HepG2 (cell line): ENCODE data around the gene DAZAP1. TPM values are rescaled to one million over a fixed set of nuclear protein-coding genes. Genes with fewer than 3 reads are reported as not detected.

ENCODE experiments used
- ARID3A ChIP-seq: IDR thresholded peaks from 2 replicates; pipeline ENCODE4 v1.6.1; 2012; ENCODE audit warnings: low read depth, low read length, improper control_type of control experiment
- ASH2L ChIP-seq: fragments of 300-600, 200-600 bp; sonication (generic); IDR thresholded peaks from 2 replicates; pipeline ENCODE4 v1.7.0; 2017; ENCODE audit warnings: low read depth, mild to moderate bottlenecking, moderate library complexity, mixed read lengths, low read length; ENCODE audit not compliant: insufficient read length
- CREBL2 ChIP-seq: sonication (generic); formaldehyde crosslinking; IDR thresholded peaks from 2 replicates; pipeline ENCODE4 v1.8.1; 2023; ENCODE audit warnings: missing genetic modification reagents, mild to moderate bottlenecking, borderline replicate concordance
- EHMT2 ChIP-seq: fragments of 200-600 bp; sonication (generic); IDR thresholded peaks from 2 replicates; pipeline ENCODE4 v1.7.0; 2017; ENCODE audit warnings: antibody characterized with exemption, low read depth, low read length, borderline replicate concordance
- ELF3 ChIP-seq: IDR thresholded peaks from 2 replicates; pipeline ENCODE4 v1.6.1; 2016; ENCODE audit warnings: missing genetic modification reagents, missing compliant biosample characterization
- EZH2 ChIP-seq: conservative IDR thresholded peaks from 2 replicates; pipeline ENCODE4 v1.6.1; 2012; ENCODE audit warnings: mild to moderate bottlenecking, low read depth, low read length, moderate library complexity
- PTBP1 ChIP-seq: fragments of 200-400 bp; formaldehyde crosslinking; IDR thresholded peaks from 2 replicates; pipeline ENCODE4 v1.6.1; 2018; ENCODE audit warnings: low read length, low read depth; ENCODE audit not compliant: poor library complexity, severe bottlenecking
- RORA ChIP-seq: sonication (generic); formaldehyde crosslinking; IDR thresholded peaks from 2 replicates; pipeline ENCODE4 v1.5.0; 2020; ENCODE audit warnings: mild to moderate bottlenecking, missing genetic modification reagents, moderate library complexity
- SRSF1 ChIP-seq: fragments of 200-400 bp; formaldehyde crosslinking; optimal IDR thresholded peaks from 2 replicates; pipeline ENCODE3; 2017; ENCODE audit warnings: mild to moderate bottlenecking, low read depth, low read length, moderate library complexity
- TBX3 ChIP-seq: fragments of 450-650 bp; IDR thresholded peaks from 2 replicates; pipeline ENCODE4 v1.6.1; 2017; ENCODE audit warnings: antibody characterized with exemption, mild to moderate bottlenecking, inconsistent platforms, borderline replicate concordance
- TEAD3 ChIP-seq: optimal IDR thresholded peaks from 2 replicates; pipeline ENCODE3; 2016; ENCODE audit warnings: borderline replicate concordance
- THAP7 ChIP-seq: sonication (generic); formaldehyde crosslinking; IDR thresholded peaks from 2 replicates; pipeline ENCODE4 v1.8.1; 2023; ENCODE audit warnings: mild to moderate bottlenecking, missing genetic modification reagents
- ZNF124 ChIP-seq: sonication (generic); formaldehyde crosslinking; IDR thresholded peaks from 2 replicates; pipeline ENCODE4 v1.4.0; 2020; ENCODE audit warnings: missing genetic modification reagents
- ZNF296 ChIP-seq: sonication (generic); formaldehyde crosslinking; conservative IDR thresholded peaks from 2 replicates; pipeline ENCODE4 v1.5.0; 2020; ENCODE audit warnings: mild to moderate bottlenecking, missing genetic modification reagents
- ZNF317 ChIP-seq: sonication (generic); formaldehyde crosslinking; IDR thresholded peaks from 2 replicates; pipeline ENCODE4 v1.5.0; 2020; ENCODE audit warnings: mild to moderate bottlenecking, missing genetic modification reagents
- ZNF496 ChIP-seq: sonication (generic); formaldehyde crosslinking; IDR thresholded peaks from 2 replicates; pipeline ENCODE4 v1.8.1; 2023; ENCODE audit warnings: mild to moderate bottlenecking, moderate library complexity, missing genetic modification reagents; ENCODE audit not compliant: insufficient replicate concordance
- ZNF547 ChIP-seq: sonication (generic); formaldehyde crosslinking; IDR thresholded peaks from 2 replicates; pipeline ENCODE4 v1.5.1; 2020; ENCODE audit warnings: mild to moderate bottlenecking, missing genetic modification reagents
- ZNF549 ChIP-seq: sonication (generic); formaldehyde crosslinking; IDR thresholded peaks from 2 replicates; pipeline ENCODE4 v1.5.0; 2020; ENCODE audit warnings: missing genetic modification reagents
- ZNF670 ChIP-seq: sonication (generic); formaldehyde crosslinking; IDR thresholded peaks from 2 replicates; pipeline ENCODE4 v1.8.0; 2022; ENCODE audit warnings: mild to moderate bottlenecking, missing genetic modification reagents, borderline replicate concordance
- ZNF678 ChIP-seq: sonication (generic); formaldehyde crosslinking; IDR thresholded peaks from 2 replicates; pipeline ENCODE4 v1.4.0; 2020; ENCODE audit warnings: mild to moderate bottlenecking, missing genetic modification reagents
- ZNF737 ChIP-seq: sonication (generic); formaldehyde crosslinking; IDR thresholded peaks from 2 replicates; pipeline ENCODE4 v1.5.0; 2020; ENCODE audit warnings: missing genetic modification reagents, mild to moderate bottlenecking, borderline replicate concordance
- ZNF782 ChIP-seq: sonication (generic); formaldehyde crosslinking; IDR thresholded peaks from 2 replicates; pipeline ENCODE4 v1.4.0; 2020; ENCODE audit warnings: missing genetic modification reagents, mild to moderate bottlenecking, borderline replicate concordance
- ZNF788 ChIP-seq: sonication (generic); formaldehyde crosslinking; IDR thresholded peaks from 2 replicates; pipeline ENCODE4 v1.5.0; 2020; ENCODE audit warnings: mild to moderate bottlenecking, missing genetic modification reagents, borderline replicate concordance
- polyA plus RNA-seq, 8 experiments: library from polyadenylated mRNA; depleted of rRNA in 3 of 8; stranded (reverse) in 7 of 8; unstranded in 1 of 8; fragments of >200 nt; fragmentation: Illumina TruSeq in 4 of 8; extraction: Trizol in 4 of 8; gene quantifications; 2 replicates each; pipeline versions ENCODE4 v1.2.1 to v1.2.3, GENCODE V29; 2011 to 2016; ENCODE audit warnings: low read depth in 4 of 8, missing spikeins in 1 of 8, mixed read lengths in 1 of 8; ENCODE audit not compliant: insufficient read depth in 1 of 8
- total RNA-seq, 5 experiments: library from RNA; depleted of rRNA; stranded (reverse); fragments of >200 nt; fragmentation: Illumina TruSeq; extraction: Trizol; gene quantifications; 2 replicates each; pipeline ENCODE4 v1.2.3, GENCODE V29; 2016; ENCODE audit warnings: low read depth in 1 of 5
- TF ChIP-seq, protein P1 (sequence below): sonication (generic); formaldehyde crosslinking; IDR thresholded peaks from 2 replicates; pipeline ENCODE4 v1.8.0; 2022; ENCODE audit warnings: low read depth, missing genetic modification reagents
- TF ChIP-seq, protein P2 (sequence below): sonication (generic); formaldehyde crosslinking; IDR thresholded peaks from 2 replicates; pipeline ENCODE4 v1.4.0; 2020; ENCODE audit warnings: missing genetic modification reagents, low read depth, mild to moderate bottlenecking, borderline replicate concordance

Gene DAZAP1
- total and polyA plus RNA-seq, 2 of the 13 experiments (the other 11 are each of a cell fraction or from before 2014, with no cell fraction given) = 63.3 to 79.2 TPM

DNA sequence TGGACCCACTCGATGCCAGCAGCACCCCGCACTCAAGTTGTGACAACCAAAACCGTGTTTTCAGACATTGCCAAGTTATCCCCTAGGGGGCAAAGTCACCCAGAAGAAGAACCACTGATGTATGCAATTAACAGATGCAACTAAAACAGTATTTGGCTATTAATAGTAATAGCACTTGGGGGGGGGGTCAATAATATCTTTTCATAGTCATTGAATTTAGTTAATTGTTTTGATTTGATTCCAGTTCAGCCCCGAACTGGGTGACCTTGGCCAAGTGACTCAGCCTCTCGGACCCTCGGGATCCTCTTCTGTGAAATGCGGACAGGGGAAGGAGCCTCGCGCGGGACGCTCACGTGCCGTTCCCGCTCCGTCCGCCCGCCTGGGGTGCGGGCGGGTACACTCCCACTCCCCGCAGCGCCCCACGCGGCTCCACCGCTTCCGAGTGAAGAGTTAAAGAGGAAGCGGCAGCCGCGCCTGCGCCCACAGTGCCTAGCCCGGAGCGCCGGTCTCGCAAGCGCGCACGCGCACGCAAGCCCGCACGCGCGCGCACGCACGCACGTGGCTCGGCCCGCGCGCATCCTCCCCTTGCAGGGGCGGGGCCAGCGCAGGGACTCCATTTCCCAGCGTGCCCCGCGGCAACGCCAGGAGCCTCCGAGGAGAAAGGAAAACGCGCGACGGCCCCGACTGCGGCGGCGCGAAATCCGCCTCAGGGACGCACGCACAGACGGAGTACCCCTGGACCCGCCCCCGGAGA, 435 bp upstream of the DAZAP1 start (continued):
- TF ChIP-seq TBX3 = no peak
- no peak for TF ChIP-seq ARID3A
- no peak for TF ChIP-seq PTBP1
- TF ChIP-seq ZNF124 (CRISPR knock-in tag) = no peak
- no peak for TF ChIP-seq EHMT2
- no peak for TF ChIP-seq ZNF670 (CRISPR knock-in tag)
- 0 out of 2 replicates have a peak, but pooled peaks have one; percentile 26 for TF ChIP-seq ZNF678
- TF ChIP-seq ZNF317 (CRISPR knock-in tag) = no peak
- TF ChIP-seq ZNF782 (CRISPR knock-in tag) = no peak
- no peak for TF ChIP-seq ZNF296 (CRISPR knock-in tag)
- TF ChIP-seq TEAD3 (CRISPR knock-in tag) = no peak
- no peak for TF ChIP-seq ZNF496
- TF ChIP-seq ZNF549 (CRISPR knock-in tag) = no peak
- TF ChIP-seq, protein P1, sequence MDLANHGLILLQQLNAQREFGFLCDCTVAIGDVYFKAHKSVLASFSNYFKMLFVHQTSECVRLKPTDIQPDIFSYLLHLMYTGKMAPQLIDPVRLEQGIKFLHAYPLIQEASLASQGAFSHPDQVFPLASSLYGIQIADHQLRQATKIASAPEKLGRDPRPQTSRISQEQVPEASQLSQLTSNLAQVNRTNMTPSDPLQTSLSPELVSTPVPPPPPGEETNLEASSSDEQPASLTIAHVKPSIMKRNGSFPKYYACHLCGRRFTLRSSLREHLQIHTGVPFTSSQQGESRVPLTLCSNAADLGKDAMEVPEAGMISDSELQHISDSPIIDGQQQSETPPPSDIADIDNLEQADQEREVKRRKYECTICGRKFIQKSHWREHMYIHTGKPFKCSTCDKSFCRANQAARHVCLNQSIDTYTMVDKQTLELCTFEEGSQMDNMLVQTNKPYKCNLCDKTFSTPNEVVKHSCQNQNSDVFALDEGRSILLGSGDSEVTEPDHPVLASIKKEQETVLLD (CRISPR knock-in tag) = peak; percentile 83
- TF ChIP-seq SRSF1 = peak; percentile 39
- TF ChIP-seq, protein P2, sequence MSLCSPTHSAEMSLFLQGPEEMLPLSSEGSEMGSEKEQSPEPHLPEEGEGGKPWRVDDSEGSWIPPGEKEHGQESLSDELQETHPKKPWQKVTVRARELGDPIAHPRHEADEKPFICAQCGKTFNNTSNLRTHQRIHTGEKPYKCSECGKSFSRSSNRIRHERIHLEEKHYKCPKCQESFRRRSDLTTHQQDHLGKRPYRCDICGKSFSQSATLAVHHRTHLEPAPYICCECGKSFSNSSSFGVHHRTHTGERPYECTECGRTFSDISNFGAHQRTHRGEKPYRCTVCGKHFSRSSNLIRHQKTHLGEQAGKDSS (CRISPR knock-in tag) = no peak
- peak; percentile 73; the same call in 1 of the 2 replicates for TF ChIP-seq ZNF788
- TF ChIP-seq RORA (CRISPR knock-in tag) = no peak
- TF ChIP-seq ELF3 = no peak
- no peak; the same call in 1 of the 2 replicates for TF ChIP-seq ZNF547
- TF ChIP-seq ASH2L = peak; percentile 65
- TF ChIP-seq CREBL2 (CRISPR knock-in tag) = no peak; the same call in 1 of the 2 replicates
- TF ChIP-seq EZH2 = no peak
- TF ChIP-seq ZNF737 (CRISPR knock-in tag) = no peak
- TF ChIP-seq THAP7 = no peak
